ENCODE results near the gene RAB11FIP4.

The RAB11FIP4 gene

DNA sequence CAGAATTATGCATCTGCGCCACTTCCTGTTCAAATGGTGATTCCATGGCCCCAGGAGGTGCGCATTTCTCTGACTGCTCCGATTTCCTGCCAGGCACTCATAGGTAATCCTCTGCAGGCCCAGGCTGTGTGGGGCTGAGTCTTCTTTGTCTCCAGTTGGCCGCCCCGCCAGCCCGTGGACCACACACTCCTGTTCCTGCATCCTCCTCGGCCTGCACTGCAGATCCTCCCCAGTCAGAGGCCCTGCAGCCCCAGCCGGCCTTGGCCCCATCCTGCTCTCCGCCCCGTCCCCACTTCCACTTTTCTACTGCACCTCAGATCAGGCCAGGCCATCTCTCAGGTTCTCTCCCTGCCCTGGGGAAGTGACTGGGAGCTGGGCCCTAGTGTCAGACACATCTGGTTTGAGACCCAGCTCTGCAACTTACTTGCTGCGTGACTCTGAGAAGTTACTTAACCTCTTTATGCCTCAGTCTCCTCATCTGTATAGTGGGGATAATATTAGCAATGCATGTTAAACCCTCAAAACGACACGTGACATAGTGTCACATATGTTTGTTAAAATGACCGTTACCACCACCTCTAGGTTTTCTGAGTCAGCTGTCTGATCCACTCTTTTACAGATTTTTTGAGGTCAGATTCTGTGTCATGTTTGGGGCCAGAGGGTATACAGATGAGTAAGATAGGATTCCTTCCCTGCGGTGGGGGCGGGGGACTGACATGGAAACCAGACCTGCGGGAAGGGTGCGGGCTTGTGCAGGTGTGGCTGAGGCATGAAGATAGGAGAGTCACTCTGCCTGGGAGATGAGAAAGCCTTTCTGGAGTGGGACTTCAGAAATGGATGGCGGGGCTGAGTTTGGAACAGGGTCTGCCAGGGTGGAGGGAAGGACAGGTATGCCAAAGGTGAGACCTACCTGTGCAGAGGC is 12.8 kb downstream of the RAB11FIP4 start:
- Histone ChIP-seq H3K4me1 (ENCODE audit: control insufficient read depth, insufficient read depth, low read length, poor library complexity, severe bottlenecking) (no peaks in the 10 kb centered on the region), H3K4me3 (ENCODE audit: insufficient read depth, low read depth, low read length, poor library complexity, severe bottlenecking) (no peak overlapping the region), H3K9me3 (ENCODE audit: control insufficient read depth, low read length) (no peaks in the 10 kb centered on the region), H3K27me3 (replicated peaks; ENCODE audit: control insufficient read depth, insufficient read depth, low read length, poor library complexity, severe bottlenecking) (no peaks in the 10 kb centered on the region), H3K36me3 (ENCODE audit: control insufficient read depth, insufficient read depth, low read length) (no peaks in the 10 kb centered on the region), H3K27ac (ENCODE audit: insufficient read depth, low read length, poor library complexity, severe bottlenecking) (no peak overlapping the region)
- no peak for DNase-seq

DNA sequence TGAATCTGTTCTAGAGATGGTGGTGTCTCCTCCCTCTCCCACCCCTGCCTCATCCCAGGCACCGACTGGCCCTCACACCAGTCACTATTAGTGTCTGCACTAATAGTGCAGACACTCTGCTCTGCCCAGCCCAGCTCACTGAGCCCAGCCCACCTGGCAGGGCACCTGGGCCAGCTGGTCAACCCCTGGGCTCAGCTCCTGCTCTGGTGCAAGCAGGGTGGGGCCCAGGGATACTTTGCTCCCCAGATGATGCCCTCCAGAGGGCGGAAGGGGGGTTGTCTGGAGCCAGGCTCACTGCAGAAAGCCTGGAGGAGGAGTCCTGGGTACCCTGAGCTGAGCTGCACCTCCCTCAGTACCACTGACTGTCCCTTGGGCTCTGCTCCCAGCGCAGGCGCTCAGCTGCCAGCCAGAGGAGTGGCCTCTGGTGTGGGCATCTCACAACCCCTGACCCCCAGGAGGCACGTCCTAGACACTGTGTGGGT is 14.5 kb downstream of the RAB11FIP4 start:
- H3K27ac ChIP-seq (ENCODE audit: insufficient read depth, low read length, poor library complexity, severe bottlenecking): no peak overlapping the region
- H3K9me3 ChIP-seq (ENCODE audit: control insufficient read depth, low read length): no peaks in the 10 kb centered on the region
- no peak for DNase-seq
- no peaks in the 10 kb centered on the region for H3K36me3 ChIP-seq (ENCODE audit: control insufficient read depth, insufficient read depth, low read length)
- H3K27me3 ChIP-seq (replicated peaks; ENCODE audit: control insufficient read depth, insufficient read depth, low read length, poor library complexity, severe bottlenecking): no peaks in the 10 kb centered on the region
- no peaks in the 10 kb centered on the region for H3K4me1 ChIP-seq (ENCODE audit: control insufficient read depth, insufficient read depth, low read length, poor library complexity, severe bottlenecking)
- H3K4me3 ChIP-seq (ENCODE audit: insufficient read depth, low read depth, low read length, poor library complexity, severe bottlenecking): no peak overlapping the region

DNA sequence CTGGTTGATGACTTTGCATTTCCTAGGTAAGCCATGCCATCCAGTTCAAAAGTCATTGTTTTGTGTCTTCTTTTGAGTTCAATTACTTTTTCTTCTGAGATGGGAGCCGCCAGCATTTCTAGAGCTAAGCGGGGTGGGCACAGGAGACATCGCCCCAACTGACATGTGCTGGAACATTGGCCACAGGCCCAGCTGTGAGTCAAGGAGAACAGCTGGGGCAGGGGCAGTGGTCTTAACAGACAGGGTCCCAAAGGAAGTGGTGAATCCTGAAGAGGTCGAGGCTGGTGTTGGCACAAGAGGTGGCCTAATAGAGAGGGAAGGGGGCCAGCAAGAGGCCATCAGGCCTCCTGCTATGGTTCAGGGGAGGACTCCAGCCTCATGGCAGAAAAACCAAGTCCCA is 17.1 kb downstream of the RAB11FIP4 start:
- H3K27me3 ChIP-seq (replicated peaks; ENCODE audit: control insufficient read depth, insufficient read depth, low read length, poor library complexity, severe bottlenecking): no peaks in the 10 kb centered on the region
- no peaks in the 10 kb centered on the region for H3K4me1 ChIP-seq (ENCODE audit: control insufficient read depth, insufficient read depth, low read length, poor library complexity, severe bottlenecking)
- no peak for DNase-seq

DNA sequence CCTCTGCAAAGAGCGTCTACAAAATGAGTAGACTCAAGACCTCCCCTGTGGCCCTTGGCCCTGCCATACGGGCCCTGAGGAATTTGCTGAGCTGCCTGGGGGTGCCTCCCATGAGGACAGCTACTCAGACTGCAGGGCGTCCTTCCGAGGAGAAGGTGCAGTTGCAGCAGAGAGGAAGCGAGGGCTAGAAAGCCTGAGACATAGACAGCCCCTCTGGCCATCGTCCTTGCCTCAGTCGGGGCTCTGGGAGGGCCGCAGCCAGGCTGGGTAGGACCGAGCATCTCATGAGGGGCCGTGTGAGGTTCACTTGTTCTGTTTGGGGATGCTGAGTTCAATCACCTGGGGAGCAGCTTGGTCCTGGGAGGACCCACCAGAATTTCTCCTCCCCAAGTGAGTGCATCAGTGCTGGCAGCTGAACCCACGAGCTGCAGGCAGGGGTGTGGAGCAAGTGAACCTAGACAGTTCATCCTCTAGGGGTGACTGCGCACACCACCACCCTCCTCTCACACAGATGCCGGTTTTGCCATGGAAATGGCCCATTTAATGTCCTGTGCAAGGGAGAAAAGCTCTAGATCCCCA is 20.3 kb downstream of the RAB11FIP4 start:
- H3K4me3 ChIP-seq (ENCODE audit: insufficient read depth, low read depth, low read length, poor library complexity, severe bottlenecking): no peak overlapping the region
- no peaks in the 10 kb centered on the region for H3K36me3 ChIP-seq (ENCODE audit: control insufficient read depth, insufficient read depth, low read length)
- no peaks in the 10 kb centered on the region for H3K9me3 ChIP-seq (ENCODE audit: control insufficient read depth, low read length)
- DNase-seq: no peak
- no peaks in the 10 kb centered on the region for H3K4me1 ChIP-seq (ENCODE audit: control insufficient read depth, insufficient read depth, low read length, poor library complexity, severe bottlenecking)
- H3K27me3 ChIP-seq (replicated peaks; ENCODE audit: control insufficient read depth, insufficient read depth, low read length, poor library complexity, severe bottlenecking): no peaks in the 10 kb centered on the region
- no peak overlapping the region for H3K27ac ChIP-seq (ENCODE audit: insufficient read depth, low read length, poor library complexity, severe bottlenecking)

More for the DNA sequence above, 17.1 kb downstream of the RAB11FIP4 start:
- H3K9me3 ChIP-seq (ENCODE audit: control insufficient read depth, low read length): no peaks in the 10 kb centered on the region
- no peaks in the 10 kb centered on the region for H3K36me3 ChIP-seq (ENCODE audit: control insufficient read depth, insufficient read depth, low read length)
- no peak overlapping the region for H3K4me3 ChIP-seq (ENCODE audit: insufficient read depth, low read depth, low read length, poor library complexity, severe bottlenecking)
- H3K27ac ChIP-seq (ENCODE audit: insufficient read depth, low read length, poor library complexity, severe bottlenecking): no peak overlapping the region

DNA sequence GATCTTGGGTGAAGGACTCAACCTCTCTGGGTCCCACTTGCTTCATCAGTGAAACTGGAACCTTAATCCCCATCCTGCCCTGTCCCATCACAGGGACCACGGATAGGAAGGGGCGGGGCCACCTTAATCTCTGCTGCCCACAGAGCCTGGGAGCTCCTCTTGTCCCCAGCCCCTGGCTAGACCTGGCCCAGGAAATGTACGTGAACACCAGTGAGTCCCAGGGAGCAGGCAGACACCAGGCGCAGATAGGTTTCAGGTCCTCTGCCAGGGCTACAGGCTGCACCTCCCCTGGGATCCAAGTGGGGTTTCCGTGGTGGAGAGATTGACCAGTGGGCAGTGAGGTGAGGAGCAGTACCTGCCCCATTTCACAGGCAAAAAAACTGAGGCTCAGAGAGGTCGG is 21.0 kb downstream of the RAB11FIP4 start:
- Histone ChIP-seq H3K36me3 (ENCODE audit: control insufficient read depth, insufficient read depth, low read length) (no peaks in the 10 kb centered on the region), H3K4me1 (ENCODE audit: control insufficient read depth, insufficient read depth, low read length, poor library complexity, severe bottlenecking) (no peaks in the 10 kb centered on the region)

DNA sequence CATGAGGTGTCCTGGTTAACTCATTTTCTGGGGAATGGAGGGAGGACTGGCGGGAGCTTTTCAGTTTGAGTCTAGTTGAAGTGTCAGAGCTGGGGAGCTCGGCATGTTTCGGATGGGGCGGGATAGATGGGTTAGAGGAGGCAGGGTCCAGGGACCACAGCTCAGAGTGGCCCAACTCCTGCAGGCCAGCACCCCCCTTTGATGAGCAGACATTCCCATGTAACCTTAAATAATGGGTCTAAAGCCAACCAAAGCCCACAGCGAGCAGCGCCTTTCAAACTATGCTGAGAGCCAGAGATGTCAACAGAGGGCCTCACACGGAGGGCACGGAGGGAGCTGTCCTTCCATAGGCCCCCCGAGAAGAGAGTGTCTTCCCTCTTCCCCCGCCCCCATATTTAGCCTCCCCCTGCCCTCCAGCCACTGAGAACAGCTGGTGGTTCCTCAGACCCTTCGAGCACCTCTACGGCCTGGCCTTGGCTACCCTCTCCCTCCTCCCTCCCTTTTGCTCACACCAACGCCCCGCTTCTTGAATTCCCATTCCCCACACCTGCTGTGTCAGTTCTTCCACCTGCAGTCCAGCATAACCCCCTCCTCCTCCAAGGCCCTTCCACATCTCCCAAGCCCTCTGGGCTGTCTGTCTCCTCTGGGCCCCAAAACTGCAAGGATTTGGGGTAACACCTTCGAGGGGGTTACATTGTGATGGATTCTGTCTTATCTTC is 21.8 kb downstream of the RAB11FIP4 start:
- H3K4me1 ChIP-seq (ENCODE audit: control insufficient read depth, insufficient read depth, low read length, poor library complexity, severe bottlenecking): no peaks in the 10 kb centered on the region
- no peak overlapping the region for H3K27ac ChIP-seq (ENCODE audit: insufficient read depth, low read length, poor library complexity, severe bottlenecking)
- H3K27me3 ChIP-seq (replicated peaks; ENCODE audit: control insufficient read depth, insufficient read depth, low read length, poor library complexity, severe bottlenecking): no peaks in the 10 kb centered on the region
- no peak overlapping the region for H3K4me3 ChIP-seq (ENCODE audit: insufficient read depth, low read depth, low read length, poor library complexity, severe bottlenecking)
- no peaks in the 10 kb centered on the region for H3K36me3 ChIP-seq (ENCODE audit: control insufficient read depth, insufficient read depth, low read length)
- H3K9me3 ChIP-seq (ENCODE audit: control insufficient read depth, low read length): no peaks in the 10 kb centered on the region
- DNase-seq: no peak

More for the DNA sequence above, 21.0 kb downstream of the RAB11FIP4 start:
- H3K27ac ChIP-seq (ENCODE audit: insufficient read depth, low read length, poor library complexity, severe bottlenecking): no peak overlapping the region
- no peak for DNase-seq
- H3K9me3 ChIP-seq (ENCODE audit: control insufficient read depth, low read length): no peaks in the 10 kb centered on the region
- H3K4me3 ChIP-seq (ENCODE audit: insufficient read depth, low read depth, low read length, poor library complexity, severe bottlenecking): no peak overlapping the region
- H3K27me3 ChIP-seq (replicated peaks; ENCODE audit: control insufficient read depth, insufficient read depth, low read length, poor library complexity, severe bottlenecking): no peaks in the 10 kb centered on the region

DNA sequence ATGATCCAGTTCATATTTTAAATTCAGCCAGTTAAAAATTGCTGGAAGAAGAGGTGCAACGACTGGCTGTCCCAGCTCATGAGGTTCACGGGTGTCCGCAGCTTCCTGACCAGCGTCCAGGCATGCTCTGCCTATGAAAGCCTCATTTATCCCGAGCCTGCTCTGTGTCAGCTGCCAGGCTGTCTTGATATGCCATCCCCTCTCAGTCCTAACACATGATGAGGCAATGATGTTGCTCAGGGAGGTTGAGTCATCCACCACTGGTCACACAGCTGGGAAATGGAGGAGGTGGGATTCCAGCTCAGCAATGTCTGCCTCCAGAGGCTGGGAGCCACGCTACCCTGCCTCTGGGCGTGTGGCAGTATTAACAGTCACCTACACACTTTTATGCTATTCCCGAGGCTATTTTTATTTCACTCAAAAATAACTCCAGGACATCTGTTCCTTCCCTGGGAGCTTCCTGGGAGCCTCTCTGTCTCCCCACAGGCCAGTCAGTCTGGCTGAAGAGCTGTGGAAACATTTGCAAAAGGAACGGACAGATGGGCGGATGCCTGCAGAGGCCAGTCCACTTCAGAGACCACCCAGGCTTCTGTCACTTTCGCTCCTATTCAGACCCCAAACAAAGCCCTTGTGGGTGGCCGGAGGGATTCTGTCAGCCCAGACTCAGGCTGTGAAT is 22.5 kb downstream of the RAB11FIP4 start:
- H3K27ac ChIP-seq (ENCODE audit: insufficient read depth, low read length, poor library complexity, severe bottlenecking): no peak overlapping the region
- no peak overlapping the region for H3K4me3 ChIP-seq (ENCODE audit: insufficient read depth, low read depth, low read length, poor library complexity, severe bottlenecking)
- H3K9me3 ChIP-seq (ENCODE audit: control insufficient read depth, low read length): no peaks in the 10 kb centered on the region
- DNase-seq: no peak
- no peaks in the 10 kb centered on the region for H3K36me3 ChIP-seq (ENCODE audit: control insufficient read depth, insufficient read depth, low read length)
- no peaks in the 10 kb centered on the region for H3K4me1 ChIP-seq (ENCODE audit: control insufficient read depth, insufficient read depth, low read length, poor library complexity, severe bottlenecking)
- no peaks in the 10 kb centered on the region for H3K27me3 ChIP-seq (replicated peaks; ENCODE audit: control insufficient read depth, insufficient read depth, low read length, poor library complexity, severe bottlenecking)

DNA sequence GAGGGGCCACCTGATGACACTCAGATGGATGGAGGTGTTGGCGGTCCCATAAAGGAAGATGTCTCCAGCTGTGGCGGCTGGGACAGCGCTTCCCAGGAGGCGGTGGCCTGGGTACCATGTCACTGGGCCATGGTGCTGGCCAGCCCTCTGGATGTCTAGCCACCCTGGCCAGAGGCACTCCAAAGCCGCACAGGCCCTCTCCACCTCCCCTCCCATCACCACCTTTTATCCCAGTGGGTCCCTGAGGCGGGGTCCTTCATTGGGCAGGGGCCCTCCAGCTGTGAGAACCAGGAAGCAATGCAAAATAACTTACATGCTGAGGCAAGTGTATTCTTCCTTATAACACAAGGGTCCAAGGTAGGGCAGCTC is 23.1 kb downstream of the RAB11FIP4 start:
- Histone ChIP-seq H3K27me3 (replicated peaks; ENCODE audit: control insufficient read depth, insufficient read depth, low read length, poor library complexity, severe bottlenecking) (no peaks in the 10 kb centered on the region), H3K4me1 (ENCODE audit: control insufficient read depth, insufficient read depth, low read length, poor library complexity, severe bottlenecking) (no peaks in the 10 kb centered on the region), H3K27ac (ENCODE audit: insufficient read depth, low read length, poor library complexity, severe bottlenecking) (no peak overlapping the region), H3K4me3 (ENCODE audit: insufficient read depth, low read depth, low read length, poor library complexity, severe bottlenecking) (no peak overlapping the region), H3K9me3 (ENCODE audit: control insufficient read depth, low read length) (no peaks in the 10 kb centered on the region), H3K36me3 (ENCODE audit: control insufficient read depth, insufficient read depth, low read length) (no peaks in the 10 kb centered on the region)
- no peak for DNase-seq

DNA sequence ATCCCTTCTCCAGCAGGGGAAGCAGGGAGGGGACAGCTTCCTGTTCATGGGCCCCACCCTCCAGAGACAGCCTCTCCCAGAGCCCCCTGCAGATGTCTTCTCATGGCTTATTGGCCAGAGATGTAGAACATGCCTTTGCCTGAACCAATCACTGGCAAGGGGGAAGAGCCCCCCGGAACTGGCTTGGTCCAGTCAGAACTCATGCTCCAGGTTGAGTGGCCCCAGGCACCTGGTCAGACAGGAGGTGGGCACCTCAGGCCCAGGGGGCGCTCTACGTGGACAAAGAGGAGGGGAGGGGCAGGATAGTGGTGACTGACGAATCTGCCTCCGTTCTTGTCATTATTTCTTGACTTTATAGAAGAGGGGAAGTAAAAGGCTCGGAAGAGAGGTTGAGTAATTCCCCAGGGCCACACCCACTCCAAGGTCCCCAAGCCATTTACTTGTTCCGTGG is 23.6 kb downstream of the RAB11FIP4 start:
- DNase-seq: no peak
- Histone ChIP-seq H3K9me3 (ENCODE audit: control insufficient read depth, low read length) (no peaks in the 10 kb centered on the region), H3K27me3 (replicated peaks; ENCODE audit: control insufficient read depth, insufficient read depth, low read length, poor library complexity, severe bottlenecking) (no peaks in the 10 kb centered on the region), H3K4me1 (ENCODE audit: control insufficient read depth, insufficient read depth, low read length, poor library complexity, severe bottlenecking) (no peaks in the 10 kb centered on the region), H3K36me3 (ENCODE audit: control insufficient read depth, insufficient read depth, low read length) (no peaks in the 10 kb centered on the region), H3K27ac (ENCODE audit: insufficient read depth, low read length, poor library complexity, severe bottlenecking) (no peak overlapping the region), H3K4me3 (ENCODE audit: insufficient read depth, low read depth, low read length, poor library complexity, severe bottlenecking) (no peak overlapping the region)

Measured in effector memory CD4-positive, alpha-beta T cell (primary cell).